ENCODE measurements around the gene PRPSAP1. TPM values are rescaled to one million over a fixed set of nuclear protein-coding genes. Genes with fewer than 3 reads are reported as not detected.
"Not testable (repeated sequence)": the region's sequence is repeated elsewhere in the genome, so short reads cannot be mapped to it uniquely, and the experiment has no call there.

PRPSAP1 gene
- total RNA-seq, 1 donor from 2014 or later: 60.2 TPM

DNA sequence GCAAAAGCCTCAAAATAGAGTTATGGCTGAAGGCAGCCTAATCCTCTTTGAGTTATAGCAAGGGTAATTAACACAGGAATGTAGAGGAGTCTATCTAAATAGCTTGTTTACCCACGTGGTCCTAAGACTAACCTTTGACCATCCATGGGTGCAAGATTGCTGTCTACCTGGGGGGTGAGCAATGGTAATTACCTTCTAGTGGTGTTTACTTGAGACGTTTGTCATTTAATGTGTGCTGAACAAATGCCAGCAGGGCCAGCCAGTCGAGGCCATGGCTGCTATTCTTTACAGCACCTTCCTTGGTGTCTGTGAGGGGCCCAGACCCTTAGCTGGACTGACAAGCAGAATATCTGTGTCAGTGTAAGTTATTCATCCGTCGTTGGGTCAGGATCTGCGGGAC is 13.9 kb upstream of the PRPSAP1 start:
- Histone ChIP-seq H3K27me3 (no peaks in the 10 kb centered on the region), H3K4me3 (no peak overlapping the region), H3K9me3 (no peaks in the 10 kb centered on the region), H3K4me1 (peaks cover 6% of the 10 kb centered on the region), H3K27ac (no peak overlapping the region), H3K36me3 (no peaks in the 10 kb centered on the region)
- TF ChIP-seq, protein P1, sequence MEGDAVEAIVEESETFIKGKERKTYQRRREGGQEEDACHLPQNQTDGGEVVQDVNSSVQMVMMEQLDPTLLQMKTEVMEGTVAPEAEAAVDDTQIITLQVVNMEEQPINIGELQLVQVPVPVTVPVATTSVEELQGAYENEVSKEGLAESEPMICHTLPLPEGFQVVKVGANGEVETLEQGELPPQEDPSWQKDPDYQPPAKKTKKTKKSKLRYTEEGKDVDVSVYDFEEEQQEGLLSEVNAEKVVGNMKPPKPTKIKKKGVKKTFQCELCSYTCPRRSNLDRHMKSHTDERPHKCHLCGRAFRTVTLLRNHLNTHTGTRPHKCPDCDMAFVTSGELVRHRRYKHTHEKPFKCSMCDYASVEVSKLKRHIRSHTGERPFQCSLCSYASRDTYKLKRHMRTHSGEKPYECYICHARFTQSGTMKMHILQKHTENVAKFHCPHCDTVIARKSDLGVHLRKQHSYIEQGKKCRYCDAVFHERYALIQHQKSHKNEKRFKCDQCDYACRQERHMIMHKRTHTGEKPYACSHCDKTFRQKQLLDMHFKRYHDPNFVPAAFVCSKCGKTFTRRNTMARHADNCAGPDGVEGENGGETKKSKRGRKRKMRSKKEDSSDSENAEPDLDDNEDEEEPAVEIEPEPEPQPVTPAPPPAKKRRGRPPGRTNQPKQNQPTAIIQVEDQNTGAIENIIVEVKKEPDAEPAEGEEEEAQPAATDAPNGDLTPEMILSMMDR (IDR thresholded peaks at IDR 0.05): no peak
- no peak for DNase-seq
- intact Hi-C loops (cut with DNase I): no loop called here
- no peak for ATAC-seq

GRCh38 chr17:76366247-76366646 is 12.5 kb upstream of the PRPSAP1 start:
- no peaks in the 10 kb centered on the region for H3K9me3 ChIP-seq
- H3K36me3 ChIP-seq: no peaks in the 10 kb centered on the region
- no peak overlapping the region for H3K4me3 ChIP-seq
- DNase-seq: no peak
- no peak for ATAC-seq
- TF ChIP-seq, protein P1 (IDR thresholded peaks at IDR 0.05): no peak
- intact Hi-C loops (cut with DNase I): no loop called here
- H3K27ac ChIP-seq: no peak overlapping the region
- H3K4me1 ChIP-seq: peaks cover 5% of the 10 kb centered on the region
- H3K27me3 ChIP-seq: no peaks in the 10 kb centered on the region

DNA sequence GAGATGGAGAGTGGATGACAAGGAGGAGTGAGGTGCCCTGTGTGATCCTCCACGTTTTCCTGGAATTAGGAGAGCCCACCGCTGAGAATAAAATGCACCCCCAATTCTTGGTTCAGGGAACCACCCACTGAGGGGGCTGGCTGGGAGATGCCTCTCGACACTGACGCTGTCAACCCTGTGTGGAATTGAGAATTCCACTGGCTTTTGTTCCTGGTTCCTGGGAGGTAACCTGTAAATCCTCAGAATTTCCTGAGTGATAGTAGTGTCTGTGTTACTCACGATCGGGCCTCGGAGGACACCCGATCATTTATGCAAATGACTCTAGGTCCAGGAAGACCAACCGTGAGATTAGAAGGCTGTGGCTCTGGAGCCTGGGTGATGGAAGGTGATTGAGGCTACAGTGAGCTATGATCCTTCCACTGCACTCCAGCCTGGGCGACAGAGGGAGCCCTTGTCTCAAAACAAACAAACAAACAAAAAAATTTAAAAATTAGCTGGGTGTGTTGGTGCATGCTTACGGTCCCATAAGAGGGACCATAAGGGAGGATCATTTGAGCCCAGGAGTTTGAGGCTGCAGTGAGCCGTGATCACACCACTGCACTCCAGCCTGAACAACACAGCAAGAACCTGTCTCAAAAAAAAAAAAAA is 11.7 kb upstream of the PRPSAP1 start:
- Histone ChIP-seq H3K27ac (no peak overlapping the region), H3K27me3 (no peaks in the 10 kb centered on the region), H3K36me3 (no peaks in the 10 kb centered on the region), H3K4me3 (no peak overlapping the region), H3K4me1 (no peaks in the 10 kb centered on the region), H3K9me3 (no peaks in the 10 kb centered on the region)
- TF ChIP-seq, protein P1 (IDR thresholded peaks at IDR 0.05): peak; percentile 22
- DNase-seq: no peak
- no peak for ATAC-seq
- intact Hi-C loops (cut with DNase I): no loop called here

GRCh38 chr17:76363107-76363842 is 9.6 kb upstream of the PRPSAP1 start:
- H3K27me3 ChIP-seq: no peaks in the 10 kb centered on the region
- H3K4me1 ChIP-seq: no peaks in the 10 kb centered on the region
- no peaks in the 10 kb centered on the region for H3K9me3 ChIP-seq
- no peak overlapping the region for H3K4me3 ChIP-seq
- H3K27ac ChIP-seq: no peak overlapping the region
- DNase-seq: no peak
- TF ChIP-seq, protein P1 (IDR thresholded peaks at IDR 0.05): no peak
- no peak for ATAC-seq
- intact Hi-C loops (cut with DNase I): no loop called here
- no peaks in the 10 kb centered on the region for H3K36me3 ChIP-seq

- TF ChIP-seq, protein P1 (IDR thresholded peaks at IDR 0.05): no peak
- ATAC-seq (no peak), DNase-seq (no peak)
- Histone ChIP-seq H3K27ac (no peak overlapping the region), H3K36me3 (no peaks in the 10 kb centered on the region), H3K4me1 (no peaks in the 10 kb centered on the region), H3K27me3 (no peaks in the 10 kb centered on the region), H3K4me3 (no peak overlapping the region), H3K9me3 (no peaks in the 10 kb centered on the region)
- intact Hi-C loops (cut with DNase I): no loop called here
These were observed 6.7 kb upstream of the PRPSAP1 start for GRCh38 chr17:76360461-76360860.

DNA sequence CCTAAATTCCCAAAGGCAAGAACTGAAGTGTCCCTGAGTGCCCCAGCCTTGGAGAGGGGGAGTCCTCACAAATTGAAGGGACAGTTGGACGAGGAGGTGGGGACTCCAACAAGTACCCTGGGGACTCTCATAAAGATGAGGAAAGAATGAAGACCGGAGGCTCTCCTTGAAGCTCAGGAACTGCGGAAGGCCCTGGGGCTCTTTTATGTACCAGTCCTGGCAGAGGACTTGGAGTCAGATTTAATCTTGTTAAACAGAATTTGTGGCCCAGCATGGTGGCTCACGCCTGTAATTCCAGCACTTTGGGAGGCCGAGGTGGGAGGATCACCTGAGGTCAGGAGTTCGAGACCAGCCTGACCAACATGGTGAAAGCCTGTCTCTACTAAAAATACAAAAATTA is 6.1 kb upstream of the PRPSAP1 start:
- H3K4me1 ChIP-seq; H3K27me3 ChIP-seq; ATAC-seq; intact Hi-C loops (cut with DNase I); H3K4me3 ChIP-seq; H3K9me3 ChIP-seq; H3K27ac ChIP-seq; DNase-seq; H3K36me3 ChIP-seq: not testable (repeated sequence)
